ENCODE measurements around the gene ZDHHC18. TPM values are rescaled to one million over a fixed set of nuclear protein-coding genes. Genes with fewer than 3 reads are reported as not detected.
A peak's percentile ranks its signal among the peaks of the same experiment; 100 is the strongest.
"Not testable (repeated sequence)": the region's sequence is repeated elsewhere in the genome, so short reads cannot be mapped to it uniquely, and the experiment has no call there.

ZDHHC18 gene
- total RNA-seq, 3 donors from 2014 or later, result 22.8 to 30.5 (median 26.9) TPM

GRCh38 chr1:26831059-26831458 lies 4.6 kb downstream of the ZDHHC18 start:
- ATAC-seq, result no peak
- Histone ChIP-seq H3K36me3 (ENCODE audit: low read depth) (no peaks in the 10 kb centered on the region), H3K9me3 (no peaks in the 10 kb centered on the region), H3K4me3 (no peak overlapping the region), H3K4me1 (ENCODE audit: low read depth) (peaks cover 10% of the 10 kb centered on the region)
- intact Hi-C loops (cut with DNase I, micrococcal nuclease), result no loop called here
- no peak for DNase-seq
- no peak for TF ChIP-seq CTCF (IDR thresholded peaks at IDR 0.05)

GRCh38 chr1:26831546-26832248 lies 5.2 kb downstream of the ZDHHC18 start:
- Histone ChIP-seq H3K36me3 (ENCODE audit: low read depth) (no peaks in the 10 kb centered on the region), H3K9me3 (no peaks in the 10 kb centered on the region), H3K4me1 (ENCODE audit: low read depth) (peaks cover 10% of the 10 kb centered on the region), H3K4me3 (no peak overlapping the region)
- intact Hi-C loops (cut with DNase I, micrococcal nuclease), result no loop called here
- ATAC-seq (peak; percentile 6), DNase-seq (no peak)
- TF ChIP-seq CTCF (IDR thresholded peaks at IDR 0.05), result no peak

GRCh38 chr1:26832249-26832960 lies 5.9 kb downstream of the ZDHHC18 start:
- ATAC-seq (no peak), DNase-seq (no peak)
- Histone ChIP-seq H3K9me3 (no peaks in the 10 kb centered on the region), H3K4me1 (ENCODE audit: low read depth) (peaks cover 8% of the 10 kb centered on the region), H3K4me3 (no peak overlapping the region), H3K36me3 (ENCODE audit: low read depth) (no peaks in the 10 kb centered on the region)
- TF ChIP-seq CTCF (IDR thresholded peaks at IDR 0.05), result no peak
- intact Hi-C loops (cut with DNase I, micrococcal nuclease), result no loop called here

GRCh38 chr1:26833432-26834405 lies 7.2 kb downstream of the ZDHHC18 start:
- peak; percentile 65 to 88 (median 70) for DNase-seq
- H3K36me3 ChIP-seq (ENCODE audit: low read depth), result no peaks in the 10 kb centered on the region

GRCh38 chr1:26837665-26838064 lies 11.2 kb downstream of the ZDHHC18 start:
- intact Hi-C loops (cut with DNase I, micrococcal nuclease), result not testable (repeated sequence)

More at GRCh38 chr1:26833432-26834405, 7.2 kb downstream of the ZDHHC18 start:
- H3K4me1 ChIP-seq (ENCODE audit: low read depth), result peaks cover 3% of the 10 kb centered on the region
- intact Hi-C loops (cut with DNase I, micrococcal nuclease), result no loop called here
- H3K9me3 ChIP-seq, result no peaks in the 10 kb centered on the region
- no peak for TF ChIP-seq CTCF (IDR thresholded peaks at IDR 0.05)
- no peak overlapping the region for H3K4me3 ChIP-seq
- peak; percentile 88 for ATAC-seq

More at GRCh38 chr1:26837665-26838064, 11.2 kb downstream of the ZDHHC18 start:
- H3K36me3 ChIP-seq (ENCODE audit: low read depth); H3K9me3 ChIP-seq; DNase-seq; H3K4me1 ChIP-seq (ENCODE audit: low read depth); ATAC-seq; H3K4me3 ChIP-seq: not testable (repeated sequence)
